OCI-LY1 (cell line): ENCODE results near the gene ADGRG3.

ENCODE experiments used
- H2AFZ ChIP-seq: fragments of 200-600 bp; sonication (generic), shearing (Covaris generic); 2 replicates; pipeline ENCODE4 v1.6.0; 2014; ENCODE audit warnings: antibody characterized with exemption, mild to moderate bottlenecking, low read length
- H3F3A ChIP-seq: fragments of 200-600 bp; sonication (generic), shearing (Covaris generic); 2 replicates; pipeline ENCODE4 v1.6.0; 2014; ENCODE audit warnings: mild to moderate bottlenecking, antibody characterized with exemption, low read length, moderate library complexity; ENCODE audit not compliant: insufficient read depth
- H3K27ac ChIP-seq: fragments of 200-600 bp; sonication (generic); 2 replicates; pipeline ENCODE4 v1.5.1; 2014; ENCODE audit warnings: low read length, mixed run types, mild to moderate bottlenecking, low read depth; ENCODE audit not compliant: poor library complexity, severe bottlenecking
- H3K27me3 ChIP-seq: fragments of 200-600 bp; sonication (generic); 2 replicates; pipeline ENCODE4 v1.6.0; 2014; ENCODE audit warnings: antibody characterized with exemption, mild to moderate bottlenecking, low read length, moderate library complexity; ENCODE audit not compliant: insufficient read depth
- H3K36me3 ChIP-seq: fragments of 200-600 bp; sonication (generic); 2 replicates; pipeline ENCODE4 v1.6.1; 2014; ENCODE audit warnings: mild to moderate bottlenecking, antibody characterized with exemption, low read length, moderate library complexity, mixed read lengths; ENCODE audit not compliant: insufficient read depth
- H3K4me1 ChIP-seq: fragments of 200-600 bp; sonication (generic); 2 replicates; pipeline ENCODE4 v1.5.1; 2014; ENCODE audit warnings: mild to moderate bottlenecking, low read length, moderate library complexity; ENCODE audit not compliant: insufficient read depth, severe bottlenecking
- H3K4me2 ChIP-seq: fragments of 200-600 bp; sonication (generic), shearing (Covaris generic); 2 replicates; pipeline ENCODE4 v1.6.1; 2014; ENCODE audit warnings: low read length
- H3K4me3 ChIP-seq: fragments of 200-600 bp; sonication (generic); 2 replicates; pipeline ENCODE4 v1.5.1; 2014; ENCODE audit warnings: low read length, low read depth, mild to moderate bottlenecking, mixed read lengths; ENCODE audit not compliant: poor library complexity, severe bottlenecking
- H3K79me2 ChIP-seq: fragments of 200-600 bp; shearing (Covaris generic); 2 replicates; pipeline ENCODE4 v1.6.1; 2016; ENCODE audit warnings: mixed run types, low read length, mixed read lengths; ENCODE audit not compliant: insufficient read depth
- H3K9ac ChIP-seq: fragments of 200-600 bp; sonication (generic), shearing (Covaris generic); 2 replicates; pipeline ENCODE4 v1.6.1; 2014; ENCODE audit warnings: mild to moderate bottlenecking, low read length, mixed read lengths
- H3K9me2 ChIP-seq: fragments of 200-600 bp; sonication (generic), shearing (Covaris generic); 2 replicates; pipeline ENCODE4 v1.6.1; 2014; ENCODE audit warnings: low read depth, mild to moderate bottlenecking, low read length, mixed read lengths
- H3K9me3 ChIP-seq: fragments of 200-600 bp; shearing (Covaris generic); 2 replicates; pipeline ENCODE4 v1.6.1; 2014; ENCODE audit warnings: low read length, mixed read lengths
- H4K20me1 ChIP-seq: fragments of 200-600 bp; sonication (generic), shearing (Covaris generic); 2 replicates; pipeline ENCODE4 v1.6.0; 2016; ENCODE audit warnings: mild to moderate bottlenecking, low read length; ENCODE audit not compliant: insufficient read depth
- EZH2 ChIP-seq: fragments of 200-600 bp; sonication (generic), shearing (Covaris generic); IDR thresholded peaks from 2 replicates; pipeline ENCODE4 v1.8.0; 2017; ENCODE audit warnings: borderline replicate concordance, mixed run types, mild to moderate bottlenecking, antibody characterized with exemption, low read length, moderate library complexity, mixed read lengths
- TF ChIP-seq, protein P1 (sequence below): fragments of 200-600 bp; sonication (generic), shearing (Covaris generic); IDR thresholded peaks from 2 replicates; pipeline ENCODE4 v1.5.1; 2017; ENCODE audit warnings: mild to moderate bottlenecking, antibody characterized with exemption, low read length, moderate library complexity, mixed read lengths

The ADGRG3 gene

DNA sequence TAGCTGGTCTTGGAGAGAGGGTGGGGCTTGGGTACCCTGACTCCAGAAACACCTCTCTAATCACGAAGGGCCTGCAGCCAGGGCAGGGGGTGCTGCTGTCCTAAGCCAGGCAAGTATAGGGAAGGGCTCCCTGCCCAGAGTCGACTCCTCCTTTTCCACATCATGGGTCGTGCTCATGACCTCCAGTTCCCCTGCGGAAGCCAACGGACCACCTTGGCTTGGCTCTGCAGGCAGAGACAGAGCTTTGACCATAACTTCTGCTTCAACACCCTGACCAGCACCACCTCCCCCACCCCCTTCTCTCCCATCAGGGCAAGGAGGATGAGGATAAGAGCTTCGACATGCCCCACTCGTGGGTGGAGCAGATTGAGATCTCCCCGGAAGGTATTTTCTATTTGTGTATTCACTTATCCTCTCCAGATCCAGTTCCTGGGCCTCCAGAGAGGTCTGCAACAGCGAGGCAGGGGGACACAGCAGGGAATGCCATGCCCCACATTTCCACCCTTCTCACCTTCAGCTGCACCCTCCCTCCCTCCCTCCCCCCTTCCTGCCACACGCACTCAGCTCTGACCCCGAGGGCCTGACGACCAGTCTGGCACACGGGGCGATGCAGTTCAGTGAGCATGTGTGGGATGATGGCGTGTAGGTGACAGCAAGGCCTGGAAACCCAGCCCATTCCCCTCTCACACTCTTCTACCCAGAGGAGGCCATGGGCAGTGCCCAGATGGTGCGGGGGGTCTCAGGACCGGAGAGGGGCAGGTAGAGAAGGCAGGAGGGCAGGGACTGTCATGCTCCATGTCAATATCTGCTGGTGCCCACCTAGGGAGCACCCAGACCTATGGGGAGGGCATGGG lies 53.5 kb downstream of the ADGRG3 start:
- Histone ChIP-seq H3K9me2 (no peaks in the 10 kb centered on the region), H3K4me1 (no peaks in the 10 kb centered on the region), H3F3A (no peaks in the 10 kb centered on the region), H3K36me3 (no peaks in the 10 kb centered on the region), H3K4me2 (no peak overlapping the region), H2AFZ (no peak overlapping the region), H3K4me3 (no peak overlapping the region), H3K9me3 (no peaks in the 10 kb centered on the region), H3K27me3 (0 out of 2 replicates have a peak, but pooled peaks cover 3% of the 10 kb centered on the region), H3K79me2 (no peaks in the 10 kb centered on the region), H4K20me1 (no peaks in the 10 kb centered on the region), H3K27ac (no peak overlapping the region), H3K9ac (no peak overlapping the region)
- TF ChIP-seq, protein P1, sequence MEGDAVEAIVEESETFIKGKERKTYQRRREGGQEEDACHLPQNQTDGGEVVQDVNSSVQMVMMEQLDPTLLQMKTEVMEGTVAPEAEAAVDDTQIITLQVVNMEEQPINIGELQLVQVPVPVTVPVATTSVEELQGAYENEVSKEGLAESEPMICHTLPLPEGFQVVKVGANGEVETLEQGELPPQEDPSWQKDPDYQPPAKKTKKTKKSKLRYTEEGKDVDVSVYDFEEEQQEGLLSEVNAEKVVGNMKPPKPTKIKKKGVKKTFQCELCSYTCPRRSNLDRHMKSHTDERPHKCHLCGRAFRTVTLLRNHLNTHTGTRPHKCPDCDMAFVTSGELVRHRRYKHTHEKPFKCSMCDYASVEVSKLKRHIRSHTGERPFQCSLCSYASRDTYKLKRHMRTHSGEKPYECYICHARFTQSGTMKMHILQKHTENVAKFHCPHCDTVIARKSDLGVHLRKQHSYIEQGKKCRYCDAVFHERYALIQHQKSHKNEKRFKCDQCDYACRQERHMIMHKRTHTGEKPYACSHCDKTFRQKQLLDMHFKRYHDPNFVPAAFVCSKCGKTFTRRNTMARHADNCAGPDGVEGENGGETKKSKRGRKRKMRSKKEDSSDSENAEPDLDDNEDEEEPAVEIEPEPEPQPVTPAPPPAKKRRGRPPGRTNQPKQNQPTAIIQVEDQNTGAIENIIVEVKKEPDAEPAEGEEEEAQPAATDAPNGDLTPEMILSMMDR: no peak
- no peak for TF ChIP-seq EZH2

DNA sequence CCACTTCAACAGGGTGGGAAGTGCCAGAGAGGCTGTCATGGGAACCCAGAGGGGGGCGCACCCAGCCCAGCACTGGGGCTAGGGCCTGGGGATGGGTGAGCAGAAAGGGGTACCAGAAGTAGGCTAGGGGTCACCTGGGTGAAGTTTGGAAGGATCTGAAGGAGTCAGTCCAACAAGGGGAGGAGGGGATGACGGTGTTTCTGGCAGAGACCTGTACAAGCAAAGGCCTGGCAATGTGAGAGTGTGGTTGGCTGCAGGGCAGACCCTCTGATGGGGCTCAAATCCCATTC lies 54.0 kb downstream of the ADGRG3 start:
- TF ChIP-seq, protein P1: no peak
- no peak for TF ChIP-seq EZH2
- no peak overlapping the region for H3K9ac ChIP-seq
- no peak overlapping the region for H3K4me2 ChIP-seq
- no peak overlapping the region for H2AFZ ChIP-seq
- H3K27me3 ChIP-seq: 0 out of 2 replicates have a peak, but pooled peaks cover 3% of the 10 kb centered on the region
- H3K9me3 ChIP-seq: no peaks in the 10 kb centered on the region
- H3K4me3 ChIP-seq: no peak overlapping the region
- no peaks in the 10 kb centered on the region for H3F3A ChIP-seq
- no peak overlapping the region for H3K27ac ChIP-seq
- H4K20me1 ChIP-seq: no peaks in the 10 kb centered on the region
- H3K36me3 ChIP-seq: no peaks in the 10 kb centered on the region
- no peaks in the 10 kb centered on the region for H3K79me2 ChIP-seq
- H3K9me2 ChIP-seq: no peaks in the 10 kb centered on the region
- H3K4me1 ChIP-seq: no peaks in the 10 kb centered on the region

DNA sequence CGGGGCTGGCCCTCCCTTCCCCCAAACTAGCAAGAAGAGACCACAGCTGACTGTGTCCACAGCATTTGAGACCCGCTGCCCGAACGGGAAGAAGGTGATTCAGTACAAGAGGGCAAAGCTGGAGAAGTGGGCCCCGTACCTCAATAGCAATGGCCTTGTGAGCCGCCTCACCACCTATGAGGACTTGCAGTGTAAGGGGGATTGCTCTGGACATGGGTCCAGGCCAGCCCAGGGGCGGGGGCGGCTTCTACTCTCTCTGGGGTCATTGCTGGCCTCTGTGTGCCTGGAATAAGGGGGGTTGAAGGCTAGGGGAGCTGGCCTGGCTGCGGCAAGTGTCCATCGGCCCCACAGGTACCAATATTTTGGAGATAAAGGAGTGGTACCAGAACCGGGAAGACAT lies 54.5 kb downstream of the ADGRG3 start:
- TF ChIP-seq, protein P1: no peak
- no peak for TF ChIP-seq EZH2
- Histone ChIP-seq H3K36me3 (no peaks in the 10 kb centered on the region), H3K79me2 (no peaks in the 10 kb centered on the region), H3K27ac (no peak overlapping the region), H3K4me2 (no peak overlapping the region), H3F3A (no peaks in the 10 kb centered on the region), H3K27me3 (0 out of 2 replicates have a peak, but pooled peaks cover 3% of the 10 kb centered on the region), H4K20me1 (no peaks in the 10 kb centered on the region), H3K9ac (no peak overlapping the region), H3K4me1 (no peaks in the 10 kb centered on the region), H3K4me3 (no peak overlapping the region), H3K9me3 (no peaks in the 10 kb centered on the region), H3K9me2 (no peaks in the 10 kb centered on the region), H2AFZ (no peak overlapping the region)
